GM19452 (cell line): ENCODE data around the gene FAM193B.
"Not testable (repeated sequence)": the region's sequence is repeated elsewhere in the genome, so short reads cannot be mapped to it uniquely, and the experiment has no call there.

Experiments
- ATAC-seq: cut with Tn5 transposase; IDR thresholded peaks from one replicate; pipeline ENCODE4 v1.9.1; 2021; ENCODE audit not compliant: unreplicated experiment

FAM193B gene

GRCh38 chr5:177538876-177539275 is 15.5 kb downstream of the FAM193B start:
- no peak for ATAC-seq

- ATAC-seq, result no peak
Measured at GRCh38 chr5:177537389-177538361, 16.7 kb downstream of the FAM193B start.

GRCh38 chr5:177536386-177536785 is 18.0 kb downstream of the FAM193B start:
- no peak for ATAC-seq

- no peak for ATAC-seq
Measured at GRCh38 chr5:177535125-177535524, 19.2 kb downstream of the FAM193B start.

- ATAC-seq, result not testable (repeated sequence)
Measured at GRCh38 chr5:177534433-177534832, 19.9 kb downstream of the FAM193B start.

- ATAC-seq, result no peak
Measured at GRCh38 chr5:177531209-177531940, 23.0 kb downstream of the FAM193B start.

GRCh38 chr5:177530638-177531037 is 23.7 kb downstream of the FAM193B start:
- no peak for ATAC-seq

- no peak for ATAC-seq
Measured at GRCh38 chr5:177529247-177530203, 24.8 kb downstream of the FAM193B start.

GRCh38 chr5:177528631-177529030 is 25.7 kb downstream of the FAM193B start:
- ATAC-seq, result no peak

- ATAC-seq, result no peak
Measured at GRCh38 chr5:177527595-177527994, 26.8 kb downstream of the FAM193B start.

GRCh38 chr5:177526791-177527190 is 27.6 kb downstream of the FAM193B start:
- no peak for ATAC-seq

GRCh38 chr5:177526191-177526590 is 28.2 kb downstream of the FAM193B start:
- no peak for ATAC-seq

- ATAC-seq, result no peak
Measured at GRCh38 chr5:177524941-177525655, 29.3 kb downstream of the FAM193B start.

GRCh38 chr5:177524539-177524900 is 29.8 kb downstream of the FAM193B start:
- ATAC-seq, result no peak

GRCh38 chr5:177523711-177524538 is 30.4 kb downstream of the FAM193B start:
- no peak for ATAC-seq

GRCh38 chr5:177520916-177521513 is 33.3 kb downstream of the FAM193B start:
- no peak for ATAC-seq

- no peak for ATAC-seq
Measured at GRCh38 chr5:177520271-177520670, 34.1 kb downstream of the FAM193B start.

GRCh38 chr5:177519463-177520235 is 34.7 kb downstream of the FAM193B start:
- ATAC-seq, result no peak
